Measurements from ENCODE around the gene FGF14.
A peak's percentile ranks its signal among the peaks of the same experiment; 100 is the strongest.

The FGF14 gene

DNA sequence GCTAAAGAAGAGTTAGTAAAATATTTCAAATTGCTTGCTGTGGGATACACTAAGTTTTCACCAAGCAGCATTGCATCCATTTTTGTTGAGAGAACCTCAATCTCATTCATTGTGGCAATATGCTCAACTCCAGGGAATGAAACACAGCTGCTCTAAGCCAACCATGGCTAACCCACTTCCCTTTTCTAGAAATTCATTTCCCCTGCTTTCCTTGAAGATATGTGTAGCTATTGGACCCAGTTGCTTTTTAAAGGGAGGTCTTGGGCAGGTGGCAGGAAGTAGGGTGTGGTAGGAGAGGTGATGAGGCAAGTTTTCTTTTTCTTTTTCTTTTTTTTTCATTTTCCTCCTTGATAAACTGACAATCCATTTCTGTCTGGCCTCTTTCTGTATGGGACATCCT lies 452.2 kb downstream of the FGF14 start:
- H3K36me3 ChIP-seq (ENCODE audit: low read depth), result no peaks in the 10 kb centered on the region
- DNase-seq (ENCODE audit: low spot score) (no peak), ATAC-seq (ENCODE audit: low read depth) (no peak)
- H3K4me3 ChIP-seq (ENCODE audit: severe bottlenecking), result no peak overlapping the region
- TF ChIP-seq, protein P1, sequence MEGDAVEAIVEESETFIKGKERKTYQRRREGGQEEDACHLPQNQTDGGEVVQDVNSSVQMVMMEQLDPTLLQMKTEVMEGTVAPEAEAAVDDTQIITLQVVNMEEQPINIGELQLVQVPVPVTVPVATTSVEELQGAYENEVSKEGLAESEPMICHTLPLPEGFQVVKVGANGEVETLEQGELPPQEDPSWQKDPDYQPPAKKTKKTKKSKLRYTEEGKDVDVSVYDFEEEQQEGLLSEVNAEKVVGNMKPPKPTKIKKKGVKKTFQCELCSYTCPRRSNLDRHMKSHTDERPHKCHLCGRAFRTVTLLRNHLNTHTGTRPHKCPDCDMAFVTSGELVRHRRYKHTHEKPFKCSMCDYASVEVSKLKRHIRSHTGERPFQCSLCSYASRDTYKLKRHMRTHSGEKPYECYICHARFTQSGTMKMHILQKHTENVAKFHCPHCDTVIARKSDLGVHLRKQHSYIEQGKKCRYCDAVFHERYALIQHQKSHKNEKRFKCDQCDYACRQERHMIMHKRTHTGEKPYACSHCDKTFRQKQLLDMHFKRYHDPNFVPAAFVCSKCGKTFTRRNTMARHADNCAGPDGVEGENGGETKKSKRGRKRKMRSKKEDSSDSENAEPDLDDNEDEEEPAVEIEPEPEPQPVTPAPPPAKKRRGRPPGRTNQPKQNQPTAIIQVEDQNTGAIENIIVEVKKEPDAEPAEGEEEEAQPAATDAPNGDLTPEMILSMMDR (IDR thresholded peaks at IDR 0.05; ENCODE audit: poor library complexity, severe bottlenecking), result no peak
- H3K4me1 ChIP-seq (ENCODE audit: insufficient read depth, poor library complexity, severe bottlenecking), result no peaks in the 10 kb centered on the region
- no peaks in the 10 kb centered on the region for H3K27me3 ChIP-seq (ENCODE audit: insufficient read depth, poor library complexity, severe bottlenecking)
- no peak overlapping the region for H3K27ac ChIP-seq (ENCODE audit: poor library complexity, severe bottlenecking)
- H3K9me3 ChIP-seq (ENCODE audit: severe bottlenecking), result no peaks in the 10 kb centered on the region

DNA sequence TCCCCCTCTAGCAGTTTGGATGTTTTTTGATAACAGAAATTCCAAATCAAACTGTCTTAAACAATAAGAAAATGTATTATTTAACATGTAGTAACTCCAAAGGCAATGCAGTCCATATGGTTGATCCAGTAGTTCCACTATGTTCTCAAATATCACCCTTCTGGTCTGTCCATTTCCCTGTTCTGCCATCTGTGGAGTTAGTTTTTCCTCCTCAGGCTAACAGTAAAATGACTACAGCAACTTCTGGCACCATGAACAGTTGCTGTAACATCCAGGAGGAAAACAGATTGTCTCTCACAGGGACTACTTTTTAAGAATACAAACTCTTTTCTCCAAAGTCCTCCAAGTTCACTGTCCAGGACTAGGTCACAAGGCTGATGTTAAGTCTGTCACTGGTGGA lies 455.4 kb downstream of the FGF14 start:
- DNase-seq (ENCODE audit: low spot score) (no peak), ATAC-seq (ENCODE audit: low read depth) (no peak)
- H3K9me3 ChIP-seq (ENCODE audit: severe bottlenecking), result no peaks in the 10 kb centered on the region
- no peaks in the 10 kb centered on the region for H3K27me3 ChIP-seq (ENCODE audit: insufficient read depth, poor library complexity, severe bottlenecking)
- TF ChIP-seq, protein P1 (IDR thresholded peaks at IDR 0.05; ENCODE audit: poor library complexity, severe bottlenecking), result no peak
- no peak overlapping the region for H3K4me3 ChIP-seq (ENCODE audit: severe bottlenecking)
- no peak overlapping the region for H3K27ac ChIP-seq (ENCODE audit: poor library complexity, severe bottlenecking)
- no peaks in the 10 kb centered on the region for H3K4me1 ChIP-seq (ENCODE audit: insufficient read depth, poor library complexity, severe bottlenecking)
- no peaks in the 10 kb centered on the region for H3K36me3 ChIP-seq (ENCODE audit: low read depth)

DNA sequence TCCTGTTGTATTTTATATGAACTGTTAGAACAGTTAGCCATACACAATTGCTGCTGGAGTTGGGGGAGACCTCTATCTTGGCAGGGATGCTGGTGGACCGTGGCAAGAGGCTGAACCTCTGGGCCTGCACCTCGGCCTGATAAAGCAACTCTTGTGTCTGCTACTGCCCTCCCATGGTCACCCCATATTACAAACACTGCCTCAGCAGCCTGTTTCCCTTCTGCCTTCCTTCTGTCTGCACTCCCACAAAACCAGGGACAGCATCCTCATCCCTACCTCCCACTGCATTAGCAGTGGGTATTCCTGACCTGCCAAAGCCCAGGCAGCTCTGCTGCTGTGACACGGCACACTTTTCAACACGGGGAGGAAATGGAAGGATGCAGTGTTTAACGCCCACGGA lies 456.4 kb downstream of the FGF14 start:
- no peaks in the 10 kb centered on the region for H3K4me1 ChIP-seq (ENCODE audit: insufficient read depth, poor library complexity, severe bottlenecking)
- no peaks in the 10 kb centered on the region for H3K9me3 ChIP-seq (ENCODE audit: severe bottlenecking)
- TF ChIP-seq, protein P1 (IDR thresholded peaks at IDR 0.05; ENCODE audit: poor library complexity, severe bottlenecking), result peak; percentile 7
- H3K27me3 ChIP-seq (ENCODE audit: insufficient read depth, poor library complexity, severe bottlenecking), result no peaks in the 10 kb centered on the region
- DNase-seq (ENCODE audit: low spot score) (no peak), ATAC-seq (ENCODE audit: low read depth) (no peak)
- H3K36me3 ChIP-seq (ENCODE audit: low read depth), result no peaks in the 10 kb centered on the region
- H3K27ac ChIP-seq (ENCODE audit: poor library complexity, severe bottlenecking), result no peak overlapping the region
- H3K4me3 ChIP-seq (ENCODE audit: severe bottlenecking), result no peak overlapping the region

DNA sequence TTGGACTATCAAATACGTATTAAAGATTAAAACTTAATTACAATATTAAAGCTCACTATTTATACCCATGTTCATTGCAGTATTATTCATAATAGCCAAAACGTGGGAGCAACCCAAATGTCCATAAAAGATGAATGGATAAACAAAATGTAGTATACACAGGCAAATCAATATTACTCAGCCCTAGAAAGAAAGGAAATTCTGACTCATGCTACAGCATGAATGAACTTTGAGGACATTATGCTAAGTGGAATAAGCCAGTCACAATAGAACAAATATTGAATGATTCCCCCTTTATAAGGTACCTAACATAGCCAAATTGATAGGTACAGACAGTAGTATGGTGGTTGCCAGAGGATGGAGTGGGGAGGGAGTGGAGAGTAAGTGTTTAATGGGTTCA lies 457.3 kb downstream of the FGF14 start:
- TF ChIP-seq, protein P1 (IDR thresholded peaks at IDR 0.05; ENCODE audit: poor library complexity, severe bottlenecking), result no peak
- no peak overlapping the region for H3K27ac ChIP-seq (ENCODE audit: poor library complexity, severe bottlenecking)
- no peaks in the 10 kb centered on the region for H3K36me3 ChIP-seq (ENCODE audit: low read depth)
- ATAC-seq (ENCODE audit: low read depth) (no peak), DNase-seq (ENCODE audit: low spot score) (no peak)
- H3K9me3 ChIP-seq (ENCODE audit: severe bottlenecking), result no peaks in the 10 kb centered on the region
- H3K4me1 ChIP-seq (ENCODE audit: insufficient read depth, poor library complexity, severe bottlenecking), result no peaks in the 10 kb centered on the region
- no peaks in the 10 kb centered on the region for H3K27me3 ChIP-seq (ENCODE audit: insufficient read depth, poor library complexity, severe bottlenecking)
- no peak overlapping the region for H3K4me3 ChIP-seq (ENCODE audit: severe bottlenecking)

DNA sequence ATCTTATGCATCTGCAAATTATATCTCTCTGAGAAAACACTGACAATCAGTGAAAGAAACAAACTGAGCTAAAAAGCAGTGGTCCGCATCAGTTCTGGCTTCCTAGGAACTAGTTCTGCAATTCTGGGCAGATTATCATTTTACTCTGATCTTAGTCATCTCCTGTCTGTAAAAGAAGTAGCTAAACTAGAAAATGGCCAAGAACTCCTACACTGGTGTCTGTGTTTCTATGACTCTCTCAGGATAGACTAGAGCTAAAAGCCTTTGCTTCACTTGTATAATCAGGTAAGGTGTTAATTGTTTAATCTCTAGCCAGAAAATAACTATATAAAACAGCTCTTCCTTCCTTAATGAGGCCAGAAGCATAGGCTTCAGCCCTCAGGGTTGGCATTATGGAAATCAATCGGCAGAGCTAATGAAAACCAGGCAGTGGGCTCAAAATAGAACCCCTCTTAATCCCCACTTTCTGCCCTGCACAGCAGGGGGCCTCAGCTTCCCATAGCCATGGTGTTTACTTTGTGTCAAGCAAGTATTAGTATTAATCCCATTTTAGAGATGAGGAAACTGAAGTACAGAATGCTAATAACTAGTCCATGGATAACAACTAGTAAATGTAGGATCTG lies 459.2 kb downstream of the FGF14 start:
- Histone ChIP-seq H3K27me3 (ENCODE audit: insufficient read depth, poor library complexity, severe bottlenecking) (no peaks in the 10 kb centered on the region), H3K36me3 (ENCODE audit: low read depth) (no peaks in the 10 kb centered on the region), H3K4me1 (ENCODE audit: insufficient read depth, poor library complexity, severe bottlenecking) (no peaks in the 10 kb centered on the region), H3K4me3 (ENCODE audit: severe bottlenecking) (no peak overlapping the region), H3K27ac (ENCODE audit: poor library complexity, severe bottlenecking) (no peak overlapping the region), H3K9me3 (ENCODE audit: severe bottlenecking) (no peaks in the 10 kb centered on the region)
- TF ChIP-seq, protein P1 (IDR thresholded peaks at IDR 0.05; ENCODE audit: poor library complexity, severe bottlenecking), result peak; percentile 0
- ATAC-seq (ENCODE audit: low read depth) (no peak), DNase-seq (ENCODE audit: low spot score) (no peak)
